SU-DHL-6 (cell line): ENCODE measurements around the gene GMDS.

ENCODE experiments used
- H2AFZ ChIP-seq: fragments of 200-600 bp; sonication (generic); 2 replicates; pipeline ENCODE4 v1.6.1; 2014; ENCODE audit warnings: low read depth, mild to moderate bottlenecking, moderate library complexity, mixed read lengths, antibody characterized with exemption, low read length; ENCODE audit not compliant: severe bottlenecking
- H3F3A ChIP-seq: fragments of 200-600 bp; shearing (Covaris generic); 2 replicates; pipeline ENCODE4 v1.6.0; 2016; ENCODE audit warnings: antibody characterized with exemption, mild to moderate bottlenecking; ENCODE audit not compliant: insufficient read depth
- H3K27ac ChIP-seq: fragments of 200-600 bp; sonication (generic); 2 replicates; pipeline ENCODE4 v1.5.1; 2016; ENCODE audit warnings: low read depth, mild to moderate bottlenecking, low read length, moderate library complexity, mixed read lengths
- H3K27me3 ChIP-seq: fragments of 200-600 bp; sonication (generic), shearing (Covaris generic); 2 replicates; pipeline ENCODE4 v1.6.0; 2014; ENCODE audit warnings: mild to moderate bottlenecking, low read length
- H3K36me3 ChIP-seq: fragments of 200-600 bp; sonication (generic); 2 replicates; pipeline ENCODE4 v1.6.1; 2014; ENCODE audit warnings: mild to moderate bottlenecking, low read length, mixed read lengths
- H3K4me2 ChIP-seq: fragments of 300-600, 200-600 bp; shearing (Covaris generic), sonication (generic); 2 replicates; pipeline ENCODE4 v1.6.0; 2014; ENCODE audit warnings: low read length, low read depth, mild to moderate bottlenecking; ENCODE audit not compliant: poor library complexity, severe bottlenecking
- H3K4me3 ChIP-seq: fragments of 200-600 bp; sonication (generic); 2 replicates; pipeline ENCODE4 v1.5.1; 2014; ENCODE audit warnings: antibody characterized with exemption, low read length, mild to moderate bottlenecking, mixed read lengths; ENCODE audit not compliant: insufficient read depth, poor library complexity, severe bottlenecking
- H3K79me2 ChIP-seq: fragments of 200-600 bp; sonication (generic); 2 replicates; pipeline ENCODE4 v1.6.1; 2014; ENCODE audit warnings: mild to moderate bottlenecking, low read length, moderate library complexity; ENCODE audit not compliant: insufficient read depth
- H3K9ac ChIP-seq: fragments of 200-600 bp; sonication (generic); 2 replicates; pipeline ENCODE4 v1.7.0; 2014; ENCODE audit warnings: mild to moderate bottlenecking, low read length
- H3K9me2 ChIP-seq: fragments of 200-600 bp; sonication (generic); replicated peaks from 2 replicates; pipeline ENCODE4 v1.6.1; 2014; ENCODE audit warnings: low read length; ENCODE audit not compliant: insufficient read depth
- H3K9me3 ChIP-seq: fragments of 200-600 bp; sonication (generic); 2 replicates; pipeline ENCODE4 v1.6.1; 2014; ENCODE audit warnings: low read length, mixed read lengths; ENCODE audit not compliant: insufficient read depth
- H4K20me1 ChIP-seq: fragments of 200-600 bp; sonication (generic); 2 replicates; pipeline ENCODE4 v1.6.1; 2014; ENCODE audit warnings: low read depth, mild to moderate bottlenecking, antibody characterized with exemption, low read length, moderate library complexity, mixed read lengths
- EZH2phosphoT487 ChIP-seq: fragments of 200-600 bp; sonication (generic), shearing (Covaris generic); conservative IDR thresholded peaks from 2 replicates; pipeline ENCODE4 v1.6.1; 2018; ENCODE audit warnings: mild to moderate bottlenecking, antibody characterized with exemption, low read length, moderate library complexity, mixed read lengths
- TF ChIP-seq, protein P1 (sequence below): fragments of 200-600 bp; sonication (generic); IDR thresholded peaks from one replicate; pipeline ENCODE4 v1.5.1; 2017; ENCODE audit warnings: antibody characterized with exemption, mild to moderate bottlenecking, low read length, moderate library complexity; ENCODE audit not compliant: insufficient read depth, poor library complexity, severe bottlenecking

GMDS gene

DNA sequence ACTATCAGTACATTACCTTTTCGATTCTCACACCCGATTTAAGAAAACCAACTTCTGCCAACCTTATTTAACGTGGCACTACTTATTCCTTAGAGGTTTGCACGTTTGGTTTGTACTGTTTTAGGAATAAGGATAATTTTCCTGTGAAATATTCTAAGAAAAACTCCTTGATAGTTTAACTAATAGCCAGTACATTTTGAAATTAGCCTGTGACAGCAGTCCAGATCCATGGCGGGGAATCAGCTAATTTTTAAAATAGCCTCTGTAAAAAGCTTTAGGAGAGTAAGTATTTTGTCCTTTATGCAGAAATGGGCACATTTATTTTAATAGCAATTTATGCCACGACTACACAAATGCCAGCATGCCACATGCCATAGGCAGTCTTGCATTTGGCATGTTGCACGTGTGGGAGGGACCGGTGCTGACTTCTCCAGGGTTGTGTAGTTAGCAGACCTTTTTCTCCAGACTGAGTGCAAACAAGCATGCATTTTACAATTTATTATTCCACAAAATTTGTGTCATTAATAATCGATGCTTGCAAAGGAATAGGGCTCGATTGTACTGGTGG is 629.5 kb downstream of the GMDS start:
- Histone ChIP-seq H3F3A (peaks cover 16% of the 10 kb centered on the region), H3K9me2 (no peaks in the 10 kb centered on the region), H3K27ac (no peak overlapping the region), H3K9me3 (no peaks in the 10 kb centered on the region), H3K27me3 (no peaks in the 10 kb centered on the region), H3K9ac (no peak overlapping the region), H3K4me3 (no peak overlapping the region), H3K4me2 (no peak overlapping the region), H3K79me2 (no peaks in the 10 kb centered on the region), H4K20me1 (no peaks in the 10 kb centered on the region), H3K36me3 (no peaks in the 10 kb centered on the region), H2AFZ (no peak overlapping the region)
- TF ChIP-seq, protein P1, sequence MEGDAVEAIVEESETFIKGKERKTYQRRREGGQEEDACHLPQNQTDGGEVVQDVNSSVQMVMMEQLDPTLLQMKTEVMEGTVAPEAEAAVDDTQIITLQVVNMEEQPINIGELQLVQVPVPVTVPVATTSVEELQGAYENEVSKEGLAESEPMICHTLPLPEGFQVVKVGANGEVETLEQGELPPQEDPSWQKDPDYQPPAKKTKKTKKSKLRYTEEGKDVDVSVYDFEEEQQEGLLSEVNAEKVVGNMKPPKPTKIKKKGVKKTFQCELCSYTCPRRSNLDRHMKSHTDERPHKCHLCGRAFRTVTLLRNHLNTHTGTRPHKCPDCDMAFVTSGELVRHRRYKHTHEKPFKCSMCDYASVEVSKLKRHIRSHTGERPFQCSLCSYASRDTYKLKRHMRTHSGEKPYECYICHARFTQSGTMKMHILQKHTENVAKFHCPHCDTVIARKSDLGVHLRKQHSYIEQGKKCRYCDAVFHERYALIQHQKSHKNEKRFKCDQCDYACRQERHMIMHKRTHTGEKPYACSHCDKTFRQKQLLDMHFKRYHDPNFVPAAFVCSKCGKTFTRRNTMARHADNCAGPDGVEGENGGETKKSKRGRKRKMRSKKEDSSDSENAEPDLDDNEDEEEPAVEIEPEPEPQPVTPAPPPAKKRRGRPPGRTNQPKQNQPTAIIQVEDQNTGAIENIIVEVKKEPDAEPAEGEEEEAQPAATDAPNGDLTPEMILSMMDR, result no peak
- no peak for TF ChIP-seq EZH2phosphoT487

DNA sequence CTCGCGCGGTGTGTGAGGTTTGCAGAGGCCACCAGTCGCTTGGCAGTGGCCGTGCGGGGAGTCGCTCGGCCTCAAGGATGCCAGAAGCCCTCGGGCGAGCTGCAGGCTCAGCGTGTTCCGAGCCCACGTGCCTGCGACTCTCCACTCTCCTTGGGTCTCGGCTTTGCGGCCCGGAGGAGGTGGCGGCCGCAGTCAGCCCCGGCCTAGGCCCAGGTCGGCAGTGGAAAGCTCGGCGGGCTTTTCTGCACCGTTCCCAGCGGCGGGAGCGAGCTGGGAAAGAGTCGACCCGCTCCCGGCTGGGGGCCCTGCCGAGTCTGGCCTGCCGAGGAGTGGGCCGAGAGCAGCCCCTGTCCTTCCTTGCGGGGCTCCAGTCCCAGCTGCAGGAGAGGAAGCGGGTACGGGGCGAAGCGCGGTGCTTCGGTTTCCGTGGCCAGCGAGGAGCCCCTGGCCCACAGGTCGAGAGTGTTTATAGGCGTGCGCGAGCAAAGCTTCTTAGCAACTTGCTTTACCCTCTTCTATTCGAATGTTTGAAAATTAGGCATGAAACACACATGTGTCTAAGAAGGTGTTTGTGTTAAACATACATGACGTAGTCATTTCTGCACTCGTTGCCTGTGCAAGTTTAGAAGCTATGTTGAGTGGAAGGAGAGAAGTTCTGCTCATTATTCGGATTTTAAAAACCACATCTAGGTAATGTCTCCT is 630.1 kb downstream of the GMDS start:
- Histone ChIP-seq H3K9me3 (no peaks in the 10 kb centered on the region), H3F3A (peaks cover 16% of the 10 kb centered on the region), H3K9me2 (no peaks in the 10 kb centered on the region), H3K36me3 (no peaks in the 10 kb centered on the region), H3K27ac (no peak overlapping the region), H2AFZ (no peak overlapping the region), H3K9ac (no peak overlapping the region), H4K20me1 (no peaks in the 10 kb centered on the region), H3K4me2 (no peak overlapping the region), H3K4me3 (no peak overlapping the region), H3K79me2 (no peaks in the 10 kb centered on the region), H3K27me3 (no peaks in the 10 kb centered on the region)
- TF ChIP-seq, protein P1, result no peak
- TF ChIP-seq EZH2phosphoT487, result no peak

DNA sequence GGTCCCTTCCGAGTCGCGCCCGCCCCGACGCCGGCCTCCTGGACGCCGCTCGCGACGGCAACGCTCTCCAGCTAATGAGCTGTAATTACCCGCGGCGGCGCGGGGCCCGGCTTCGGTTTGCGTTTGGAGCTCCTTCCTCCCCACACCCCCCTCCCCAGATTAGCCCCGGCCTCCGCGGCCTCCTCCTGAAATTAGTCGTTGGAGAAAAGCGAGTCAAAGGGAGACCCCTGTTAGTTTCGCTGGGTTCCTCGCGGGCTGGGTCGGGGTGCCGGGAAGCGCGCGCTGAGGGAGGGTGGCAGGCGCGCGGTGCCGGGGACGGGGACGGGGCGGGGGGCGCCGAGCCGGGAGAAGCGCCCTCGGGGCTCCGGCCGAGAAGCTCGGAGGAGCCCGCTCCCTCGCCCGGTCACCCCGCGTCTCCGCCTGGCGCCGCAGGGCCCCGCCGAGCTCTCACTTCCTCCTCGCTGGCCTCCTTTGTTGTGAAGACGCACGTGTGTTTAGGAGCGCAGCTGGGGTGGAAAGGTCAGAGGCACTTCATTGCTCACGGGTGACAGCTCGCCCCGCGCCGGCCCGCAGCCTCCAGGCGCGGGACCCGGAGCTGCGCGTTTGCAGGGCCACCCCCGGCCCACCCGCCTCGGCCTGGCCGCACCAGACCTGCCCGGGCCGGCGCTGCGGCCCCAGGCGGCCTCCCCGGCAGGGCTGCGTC is 630.8 kb downstream of the GMDS start:
- no peak overlapping the region for H3K27ac ChIP-seq
- TF ChIP-seq EZH2phosphoT487, result no peak
- TF ChIP-seq, protein P1, result no peak
- no peak overlapping the region for H3K9ac ChIP-seq
- peaks cover 16% of the 10 kb centered on the region for H3F3A ChIP-seq
- no peaks in the 10 kb centered on the region for H3K27me3 ChIP-seq
- no peak overlapping the region for H3K4me2 ChIP-seq
- no peaks in the 10 kb centered on the region for H3K36me3 ChIP-seq
- no peaks in the 10 kb centered on the region for H4K20me1 ChIP-seq
- H3K9me2 ChIP-seq, result no peaks in the 10 kb centered on the region
- no peaks in the 10 kb centered on the region for H3K9me3 ChIP-seq
- no peaks in the 10 kb centered on the region for H3K79me2 ChIP-seq
- no peak overlapping the region for H3K4me3 ChIP-seq
- no peak overlapping the region for H2AFZ ChIP-seq
